Measurements from ENCODE around the gene MCFD2. TPM values are rescaled to one million over a fixed set of nuclear protein-coding genes. Genes with fewer than 3 reads are reported as not detected.

The MCFD2 gene
- total RNA-seq, 3 donors from 2014 or later (not counting 1 experiment from before 2014, with no cell fraction given): 24.5 to 38.4 (median 34.8) TPM

DNA sequence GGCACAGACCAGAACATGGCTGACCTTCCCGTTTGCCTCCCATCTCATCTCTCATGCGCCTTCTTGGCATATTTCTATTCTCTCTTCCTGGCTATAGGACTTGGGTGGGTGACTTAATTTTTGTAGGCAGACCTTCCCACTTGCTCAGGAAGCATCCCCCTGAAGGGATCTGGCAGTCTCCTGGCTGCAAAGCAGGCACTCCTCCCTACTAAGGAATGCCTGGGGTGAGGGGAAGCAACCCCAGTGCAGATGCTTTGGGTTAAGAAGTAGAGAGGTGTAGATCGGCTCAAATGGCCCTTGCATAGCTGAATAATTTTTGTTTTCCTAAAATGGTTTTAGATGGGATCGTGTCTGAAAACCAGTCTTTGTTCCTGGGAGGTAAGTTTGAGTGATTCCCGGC is 17.6 kb downstream of the MCFD2 start:
- no peak for DNase-seq
- no peaks in the 10 kb centered on the region for H3K4me1 Mint-ChIP-seq
- Histone ChIP-seq H3K4me3 (ENCODE audit: low read length) (no peak overlapping the region), H3K9me3 (ENCODE audit: control insufficient read depth, insufficient read depth, low read length) (no peaks in the 10 kb centered on the region), H3K27me3 (ENCODE audit: control insufficient read depth, insufficient read depth, low read length) (no peaks in the 10 kb centered on the region), H3K36me3 (ENCODE audit: control insufficient read depth, insufficient read depth, low read length) (peaks cover 3% of the 10 kb centered on the region), H3K27ac (ENCODE audit: low read length) (no peak overlapping the region), H3K4me1 (ENCODE audit: control insufficient read depth, insufficient read depth, low read length) (no peaks in the 10 kb centered on the region)
- TF ChIP-seq, protein P1, sequence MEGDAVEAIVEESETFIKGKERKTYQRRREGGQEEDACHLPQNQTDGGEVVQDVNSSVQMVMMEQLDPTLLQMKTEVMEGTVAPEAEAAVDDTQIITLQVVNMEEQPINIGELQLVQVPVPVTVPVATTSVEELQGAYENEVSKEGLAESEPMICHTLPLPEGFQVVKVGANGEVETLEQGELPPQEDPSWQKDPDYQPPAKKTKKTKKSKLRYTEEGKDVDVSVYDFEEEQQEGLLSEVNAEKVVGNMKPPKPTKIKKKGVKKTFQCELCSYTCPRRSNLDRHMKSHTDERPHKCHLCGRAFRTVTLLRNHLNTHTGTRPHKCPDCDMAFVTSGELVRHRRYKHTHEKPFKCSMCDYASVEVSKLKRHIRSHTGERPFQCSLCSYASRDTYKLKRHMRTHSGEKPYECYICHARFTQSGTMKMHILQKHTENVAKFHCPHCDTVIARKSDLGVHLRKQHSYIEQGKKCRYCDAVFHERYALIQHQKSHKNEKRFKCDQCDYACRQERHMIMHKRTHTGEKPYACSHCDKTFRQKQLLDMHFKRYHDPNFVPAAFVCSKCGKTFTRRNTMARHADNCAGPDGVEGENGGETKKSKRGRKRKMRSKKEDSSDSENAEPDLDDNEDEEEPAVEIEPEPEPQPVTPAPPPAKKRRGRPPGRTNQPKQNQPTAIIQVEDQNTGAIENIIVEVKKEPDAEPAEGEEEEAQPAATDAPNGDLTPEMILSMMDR (IDR thresholded peaks at IDR 0.05): no peak
- no peaks in the 10 kb centered on the region for H3K9me3 Mint-ChIP-seq
- H3K27me3 Mint-ChIP-seq (ENCODE audit: low read depth in 2 of 2): no peaks in the 10 kb centered on the region
- intact Hi-C loops (cut with micrococcal nuclease): no loop called here
- no peak overlapping the region for H3K4me3 Mint-ChIP-seq
- no peaks in the 10 kb centered on the region for H3K36me3 Mint-ChIP-seq
- ATAC-seq: no peak
- WGBS (ENCODE audit: insufficient coverage): 79% methylated on average over 4 of the region's 5 CpGs
- H3K27ac Mint-ChIP-seq: no peak overlapping the region

DNA sequence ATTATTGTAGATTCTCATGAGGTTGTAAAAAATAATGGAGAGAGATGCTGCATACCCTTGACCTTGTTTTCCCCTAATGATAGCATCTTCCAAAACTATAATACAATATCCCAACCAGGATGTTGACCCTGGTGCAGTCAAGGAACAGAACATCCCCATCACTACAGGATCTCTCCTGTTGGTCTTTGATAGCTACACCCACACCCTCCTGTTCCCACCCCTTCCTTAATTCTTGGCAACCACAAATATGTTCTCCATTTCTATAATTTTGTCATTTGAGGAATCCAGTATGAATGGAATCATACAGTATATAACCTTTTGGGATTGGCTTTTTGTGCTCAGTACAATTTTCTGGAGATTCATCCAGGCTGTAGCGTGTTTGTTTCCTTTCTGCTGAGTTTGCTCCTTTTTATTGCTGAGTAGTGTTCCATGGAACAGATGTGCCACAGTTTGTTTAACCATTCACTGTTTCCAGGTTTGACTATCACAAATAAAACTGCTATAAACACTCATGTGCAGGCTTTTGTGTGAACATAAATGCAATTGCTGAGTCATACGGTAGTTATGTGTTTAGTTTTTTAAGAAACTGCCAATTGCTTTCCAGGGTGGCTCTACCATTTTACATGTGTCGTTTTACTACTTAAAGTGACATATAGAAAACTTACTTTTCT is 22.2 kb downstream of the MCFD2 start:
- H3K4me3 Mint-ChIP-seq: no peak overlapping the region
- intact Hi-C loops (cut with micrococcal nuclease): no loop called here

DNA sequence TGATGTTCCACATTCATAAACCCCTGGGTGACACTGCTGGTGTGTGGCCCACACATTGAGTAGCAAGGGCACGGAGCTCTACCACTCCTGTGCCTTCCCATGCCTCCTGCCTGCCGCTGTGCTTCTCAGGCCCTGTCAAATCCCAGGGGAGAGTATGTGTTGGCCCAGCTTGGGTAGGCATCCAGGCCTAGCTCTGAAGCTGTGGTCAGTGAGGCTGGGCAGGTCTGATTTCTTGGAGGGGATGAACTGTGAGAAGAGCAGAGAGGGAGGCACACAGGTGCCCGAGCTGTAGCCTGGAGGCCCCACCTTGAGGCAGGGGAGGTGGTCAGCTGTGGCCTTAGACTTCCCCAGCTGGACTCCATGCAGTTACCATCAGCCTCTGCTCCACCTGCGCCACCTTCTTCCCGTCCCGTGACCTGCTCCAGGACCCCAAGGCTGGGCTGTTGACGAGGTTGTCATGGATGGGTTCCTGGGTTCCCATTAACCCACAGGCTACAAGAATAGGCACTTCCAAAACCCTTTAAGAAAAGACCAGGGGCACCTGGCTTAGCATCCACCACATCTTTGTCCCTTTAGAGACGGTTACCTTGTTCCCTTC is 23.6 kb downstream of the MCFD2 start:
- ATAC-seq: no peak
- Histone ChIP-seq H3K4me1 (ENCODE audit: control insufficient read depth, insufficient read depth, low read length) (no peaks in the 10 kb centered on the region), H3K27ac (ENCODE audit: low read length) (no peak overlapping the region), H3K4me3 (ENCODE audit: low read length) (no peak overlapping the region), H3K9me3 (ENCODE audit: control insufficient read depth, insufficient read depth, low read length) (no peaks in the 10 kb centered on the region), H3K36me3 (ENCODE audit: control insufficient read depth, insufficient read depth, low read length) (no peaks in the 10 kb centered on the region), H3K27me3 (ENCODE audit: control insufficient read depth, insufficient read depth, low read length) (no peaks in the 10 kb centered on the region)
- Mint-ChIP-seq H3K27ac (no peak overlapping the region), H3K9me3 (no peaks in the 10 kb centered on the region), H3K4me1 (peaks cover 0 to 8% of the 10 kb centered on the region in 2 donors), H3K4me3 (no peak overlapping the region), H3K36me3 (no peaks in the 10 kb centered on the region), H3K27me3 (ENCODE audit: low read depth in 2 of 2) (peaks cover 0 to 7% of the 10 kb centered on the region in 2 donors)
- no peak for DNase-seq
- TF ChIP-seq, protein P1 (IDR thresholded peaks at IDR 0.05): no peak
- intact Hi-C loops (cut with micrococcal nuclease): no loop called here
- 95% methylated on average over 8 of the region's 8 CpGs for WGBS (ENCODE audit: insufficient coverage)

More for the DNA sequence above, 22.2 kb downstream of the MCFD2 start:
- Histone ChIP-seq H3K4me3 (ENCODE audit: low read length) (no peak overlapping the region), H3K9me3 (ENCODE audit: control insufficient read depth, insufficient read depth, low read length) (no peaks in the 10 kb centered on the region), H3K27ac (ENCODE audit: low read length) (no peak overlapping the region), H3K27me3 (ENCODE audit: control insufficient read depth, insufficient read depth, low read length) (no peaks in the 10 kb centered on the region), H3K36me3 (ENCODE audit: control insufficient read depth, insufficient read depth, low read length) (no peaks in the 10 kb centered on the region), H3K4me1 (ENCODE audit: control insufficient read depth, insufficient read depth, low read length) (no peaks in the 10 kb centered on the region)
- Mint-ChIP-seq H3K9me3 (no peaks in the 10 kb centered on the region), H3K4me1 (peaks cover 0 to 8% of the 10 kb centered on the region in 2 donors), H3K27me3 (ENCODE audit: low read depth in 2 of 2) (peaks cover 0 to 7% of the 10 kb centered on the region in 2 donors), H3K36me3 (no peaks in the 10 kb centered on the region), H3K27ac (no peak overlapping the region)
- DNase-seq (no peak), ATAC-seq (no peak)
- 100% methylated on average over 2 of the region's 3 CpGs for WGBS (ENCODE audit: insufficient coverage)
- TF ChIP-seq, protein P1 (IDR thresholded peaks at IDR 0.05): no peak
